ENCODE data around the gene DAB2.

DNA sequence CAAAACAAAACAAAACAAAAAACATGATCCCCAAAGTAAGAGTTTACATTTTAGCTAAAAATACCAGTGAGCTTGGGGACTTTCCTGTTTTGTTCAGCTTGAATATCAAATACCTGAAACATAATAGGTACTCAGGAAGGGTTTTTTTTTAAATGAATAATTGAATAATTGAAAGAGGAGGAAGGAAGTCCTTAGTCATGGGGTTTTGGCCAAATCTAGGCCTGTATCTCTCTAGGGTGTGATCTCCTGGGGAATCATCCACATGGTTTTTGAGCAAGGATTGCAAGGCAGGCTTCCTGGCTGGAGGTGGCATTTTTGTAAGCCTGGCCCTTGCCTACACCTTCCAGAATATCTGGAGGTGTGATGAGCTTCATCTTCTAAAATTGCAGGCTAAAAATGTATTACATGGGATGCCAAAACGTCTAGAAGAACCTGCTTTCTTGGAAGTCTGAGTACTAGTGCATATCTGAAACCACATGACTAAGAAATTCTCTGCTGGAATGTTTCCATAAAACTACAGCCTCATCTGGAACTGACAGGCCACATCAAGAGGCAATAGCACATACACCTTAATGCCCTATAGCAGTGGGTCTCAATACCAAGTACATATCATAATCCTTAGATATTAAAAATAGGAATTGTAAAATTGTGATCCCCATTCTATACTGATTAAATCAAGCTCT lies 70.9 kb downstream of the DAB2 start:
- TF ChIP-seq CTCF (IDR thresholded peaks at IDR 0.05; ENCODE audit: low read depth, low read length, missing input control) (no peak), YY1 (IDR thresholded peaks at IDR 0.05) (no peak), EGR1 (IDR thresholded peaks at IDR 0.05; ENCODE audit: low read depth in 2 of 2) (no peak), RXRA (IDR thresholded peaks at IDR 0.05) (no peak)

All from liver (tissue), 3 donors.